GM18951 (cell line): ENCODE results near the gene NHLRC3.

Experiments used
- POLR2A ChIP-seq: IDR thresholded peaks from 4 replicates; pipeline ENCODE4 v1.6.1; 2011; ENCODE audit warnings: mild to moderate bottlenecking; ENCODE audit not compliant: insufficient read length, insufficient read depth; ENCODE audit errors: extremely low read depth
- in situ Hi-C: fragments of 300-500 bp; cut with MboI; formaldehyde crosslinking; loops from one replicate; pipeline ENCODE4 v1.12.0; 2022; ENCODE audit warnings: low sequenced_read_pairs, mixed read lengths, inconsistent platforms; ENCODE audit not compliant: unreplicated experiment

NHLRC3 gene

DNA sequence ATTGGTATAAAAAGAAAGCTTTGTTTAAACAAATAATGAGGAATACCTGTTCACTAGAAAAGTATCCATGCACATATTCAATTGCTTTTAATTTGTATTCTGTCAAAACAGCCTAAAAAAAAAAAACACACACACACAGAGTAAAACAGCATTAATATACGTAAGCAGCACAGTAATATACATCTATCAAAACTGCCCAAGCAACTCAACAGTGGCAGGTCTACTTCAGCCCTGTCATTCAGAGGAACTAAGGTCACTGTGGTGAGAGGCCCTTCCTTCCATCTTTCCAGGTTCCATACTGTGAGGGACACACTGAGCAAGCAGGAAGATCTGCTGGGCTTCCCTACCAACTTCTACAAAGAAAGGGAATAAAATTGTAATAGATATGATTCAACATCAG is 4.2 kb upstream of the NHLRC3 start:
- in situ Hi-C loops: loop anchor here (25.0 kb wide), 1 partner anchor 1703 kb away; no protein-coding TSS in a partner anchor
- TF ChIP-seq POLR2A: no peak

DNA sequence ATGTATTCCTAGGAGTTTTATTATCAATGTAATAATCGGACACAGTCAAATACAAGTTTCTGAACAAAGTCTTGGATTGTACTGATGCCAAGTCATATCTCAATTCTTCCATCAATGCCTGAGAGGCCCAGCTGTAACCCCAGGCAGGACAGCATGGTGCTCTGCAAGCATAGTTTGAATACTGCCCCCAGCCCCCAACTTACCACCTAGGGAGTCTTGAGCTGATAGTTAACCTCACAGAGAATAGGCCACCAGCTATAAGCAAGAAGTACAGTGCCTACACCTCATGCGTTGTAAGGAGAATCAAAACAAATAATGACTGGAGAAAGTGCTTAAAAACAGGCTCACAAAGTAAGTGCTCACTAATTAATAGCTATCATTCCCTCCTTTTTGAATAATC is 3.1 kb upstream of the NHLRC3 start:
- in situ Hi-C loops: loop anchor here (25.0 kb wide), 1 partner anchor 1702 kb away; no protein-coding TSS in a partner anchor
- no peak for TF ChIP-seq POLR2A

DNA sequence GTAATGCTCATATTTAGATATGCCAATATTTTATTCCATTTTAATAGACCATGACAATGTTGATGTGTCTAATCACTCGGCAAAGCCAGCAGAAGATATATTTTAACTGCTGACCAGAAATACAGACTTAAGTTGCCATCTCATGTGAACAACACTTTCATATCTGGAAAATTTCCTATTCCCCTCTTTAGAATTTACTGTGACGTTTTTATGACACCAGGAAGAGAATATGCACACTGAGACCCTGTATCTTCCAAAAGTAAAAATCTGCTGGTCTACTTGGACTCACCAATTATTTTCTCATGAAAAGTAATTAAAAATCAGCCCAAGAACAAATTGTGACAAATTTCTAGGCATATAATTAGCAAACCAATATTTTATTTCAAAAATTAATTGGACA is 2.5 kb upstream of the NHLRC3 start:
- in situ Hi-C loops: loop anchor here (25.0 kb wide), 1 partner anchor 1702 kb away; no protein-coding TSS in a partner anchor
- no peak for TF ChIP-seq POLR2A

DNA sequence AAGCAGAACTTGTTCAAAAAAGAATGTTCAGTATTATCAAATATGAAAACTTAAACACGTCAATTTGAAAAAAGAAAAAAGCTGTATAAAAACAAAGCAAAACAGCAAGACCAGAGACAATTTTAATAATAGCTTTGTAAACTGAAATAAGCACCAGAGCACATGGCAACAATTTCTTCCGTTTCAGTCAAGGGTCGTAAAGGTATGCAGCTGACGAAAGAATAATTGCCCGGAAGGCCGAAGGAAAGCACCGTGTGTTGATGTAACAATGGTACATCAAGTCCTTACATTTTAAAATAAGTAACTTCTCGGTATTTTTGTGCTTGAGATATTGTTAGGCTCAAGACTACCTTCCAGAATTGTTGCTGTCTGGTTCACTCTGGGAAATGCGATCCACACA is 2.0 kb upstream of the NHLRC3 start:
- in situ Hi-C loops: loop anchor here (25.0 kb wide), 1 partner anchor 1701 kb away; no protein-coding TSS in a partner anchor
- TF ChIP-seq POLR2A: no peak

DNA sequence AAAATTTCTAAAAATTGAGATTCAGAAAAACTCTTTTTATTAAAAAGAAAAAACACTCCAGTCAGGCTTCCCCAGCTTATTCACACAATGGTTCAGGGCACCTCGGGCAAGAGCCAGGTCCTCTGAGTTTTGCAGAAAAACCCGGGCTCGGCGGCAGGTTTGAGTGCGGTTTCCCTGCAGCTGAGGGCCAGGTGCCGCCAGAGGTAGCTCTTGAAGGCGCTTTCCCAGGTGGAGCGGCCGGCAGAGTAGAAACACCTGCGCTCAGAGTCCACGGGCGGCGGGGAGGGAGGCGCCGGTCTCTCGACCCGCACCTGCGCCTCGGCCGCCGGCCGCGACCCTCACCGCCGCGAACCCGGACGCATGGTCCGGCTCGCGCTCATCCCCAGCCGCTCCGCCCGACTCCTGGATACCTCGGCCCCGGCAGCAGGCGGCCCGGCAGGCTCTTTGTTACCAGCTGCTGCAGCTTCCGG is 811 bp upstream of the NHLRC3 start:
- in situ Hi-C loops: loop anchor here (25.0 kb wide), 1 partner anchor 1700 kb away; no protein-coding TSS in a partner anchor
- no peak for TF ChIP-seq POLR2A

DNA sequence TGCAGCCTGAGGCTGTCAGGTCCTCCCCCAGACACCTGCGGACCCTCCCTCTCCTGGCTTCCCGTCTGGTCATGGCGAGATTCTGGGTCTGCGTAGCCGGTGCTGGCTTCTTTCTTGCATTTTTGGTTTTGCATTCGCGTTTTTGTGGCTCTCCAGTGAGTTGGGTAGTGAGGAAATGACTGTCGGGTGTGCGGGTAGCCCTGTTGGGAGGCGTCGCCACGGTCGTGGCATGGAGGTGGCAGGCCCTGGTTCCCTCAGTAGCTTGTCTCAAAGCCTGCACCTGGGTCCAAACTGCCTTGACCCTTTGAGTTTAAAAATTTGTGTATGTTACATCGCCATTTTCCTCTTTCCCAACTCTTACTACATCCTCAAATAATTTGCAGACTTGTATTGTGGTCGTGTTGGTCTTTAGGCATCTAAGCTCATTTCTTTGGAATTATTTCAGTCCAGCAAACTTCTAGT is 344 bp downstream of the NHLRC3 start:
- peak; percentile 28 for TF ChIP-seq POLR2A
- in situ Hi-C loops: loop anchor here (25.0 kb wide), 1 partner anchor 1699 kb away; no protein-coding TSS in a partner anchor

DNA sequence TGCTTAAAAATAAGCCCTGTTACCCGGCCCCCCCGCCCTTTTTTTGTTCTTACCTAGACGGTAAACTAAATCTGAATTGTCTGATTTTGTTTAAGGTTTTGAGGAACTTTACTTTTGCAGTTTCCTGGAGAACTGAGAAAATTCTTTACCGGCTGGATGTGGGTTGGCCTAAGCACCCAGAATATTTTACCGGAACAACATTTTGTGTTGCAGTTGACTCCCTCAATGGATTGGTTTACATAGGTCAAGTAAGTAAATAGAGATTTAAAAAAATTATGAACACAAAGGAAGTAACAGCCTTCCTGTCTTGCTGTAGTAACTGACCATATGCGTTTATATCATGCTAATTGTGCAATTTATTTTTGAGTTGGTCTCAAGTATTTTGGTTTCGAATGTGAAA is 785 bp downstream of the NHLRC3 start:
- TF ChIP-seq POLR2A: no peak
- in situ Hi-C loops: loop anchor here (25.0 kb wide), 1 partner anchor 1698 kb away; no protein-coding TSS in a partner anchor

DNA sequence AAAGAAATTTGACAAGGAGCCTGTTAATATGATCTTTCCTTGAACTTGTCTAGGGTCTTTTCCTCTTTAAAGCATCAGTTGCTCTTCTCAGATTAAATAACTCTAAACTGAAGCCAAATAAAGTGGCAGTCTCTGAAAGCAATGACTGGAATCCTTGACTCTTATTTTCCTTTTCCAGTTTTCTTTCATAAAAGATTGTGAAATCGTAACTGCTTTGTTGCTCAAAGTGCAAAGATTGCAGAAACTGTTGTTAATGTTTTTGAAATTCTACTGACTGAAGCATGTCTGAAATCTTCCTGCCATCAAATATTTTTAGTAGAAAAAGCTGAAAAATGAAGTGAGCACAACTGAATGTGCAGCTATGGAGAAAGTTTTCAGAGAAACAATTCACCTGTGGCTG is 1.9 kb downstream of the NHLRC3 start:
- in situ Hi-C loops: loop anchor here (25.0 kb wide), 1 partner anchor 1697 kb away; no protein-coding TSS in a partner anchor
- no peak for TF ChIP-seq POLR2A

DNA sequence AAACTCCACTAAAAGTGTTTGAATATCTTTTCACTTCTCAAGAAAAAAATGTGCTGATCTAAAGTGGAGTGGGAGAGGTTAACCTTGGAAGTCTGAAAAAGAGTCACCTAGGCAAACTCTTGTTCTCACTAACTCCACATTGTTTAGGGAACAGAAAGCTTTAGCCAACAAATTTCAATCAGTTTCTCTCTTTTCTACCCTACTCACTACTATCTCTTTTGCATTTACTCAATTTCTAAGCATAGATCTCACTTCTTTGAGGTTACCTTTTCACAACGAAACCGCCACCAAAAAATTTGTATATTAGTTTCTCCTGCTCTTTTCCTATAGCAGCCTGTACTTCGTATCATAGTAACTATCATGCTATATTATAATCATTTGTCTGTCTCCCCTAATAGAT is 6.3 kb downstream of the NHLRC3 start:
- TF ChIP-seq POLR2A: no peak
- in situ Hi-C loops: loop anchor here (25.0 kb wide), 1 partner anchor 1693 kb away; no protein-coding TSS in a partner anchor

DNA sequence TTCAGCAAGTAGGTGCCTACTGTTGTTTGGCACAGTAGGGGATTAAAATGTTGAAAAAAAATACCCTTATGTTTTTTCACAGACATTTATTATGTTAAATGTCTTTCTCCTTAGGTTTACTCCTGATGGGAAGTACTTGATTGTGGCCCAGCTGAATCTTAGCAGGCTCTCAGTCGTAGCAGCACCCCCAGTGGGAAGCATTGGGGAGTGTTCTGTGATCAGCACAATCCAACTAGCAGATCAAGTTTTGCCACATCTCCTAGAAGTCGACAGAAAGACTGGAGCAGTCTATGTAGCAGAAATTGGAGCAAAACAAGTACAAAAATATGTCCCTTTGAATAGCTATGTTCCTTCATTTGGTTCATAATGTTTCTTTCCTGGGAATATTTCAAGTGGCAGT is 9.3 kb downstream of the NHLRC3 start:
- in situ Hi-C loops: loop anchor here (25.0 kb wide), 1 partner anchor 1690 kb away; no protein-coding TSS in a partner anchor
- TF ChIP-seq POLR2A: no peak

DNA sequence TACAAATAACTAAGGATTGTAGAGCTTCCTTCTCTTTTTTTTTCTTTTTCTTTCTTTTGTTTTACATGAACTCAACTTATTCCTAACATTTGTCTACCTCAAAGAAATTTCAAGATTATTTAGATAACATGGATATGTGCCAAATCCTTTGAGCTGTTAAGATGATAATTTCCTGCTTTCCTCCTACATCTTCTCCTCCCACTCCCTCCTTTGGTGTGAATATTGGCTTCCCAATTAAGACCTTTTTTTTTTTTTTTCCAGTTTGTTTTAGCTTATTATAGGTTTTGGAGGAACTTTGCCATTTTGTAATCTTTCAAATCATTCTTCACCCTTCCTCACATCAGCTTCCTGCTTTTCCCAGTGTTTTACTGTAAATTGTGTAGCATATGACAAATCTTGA is 10.6 kb downstream of the NHLRC3 start:
- no peak for TF ChIP-seq POLR2A
- in situ Hi-C loops: loop anchor here (25.0 kb wide), 1 partner anchor 1688 kb away; no protein-coding TSS in a partner anchor

DNA sequence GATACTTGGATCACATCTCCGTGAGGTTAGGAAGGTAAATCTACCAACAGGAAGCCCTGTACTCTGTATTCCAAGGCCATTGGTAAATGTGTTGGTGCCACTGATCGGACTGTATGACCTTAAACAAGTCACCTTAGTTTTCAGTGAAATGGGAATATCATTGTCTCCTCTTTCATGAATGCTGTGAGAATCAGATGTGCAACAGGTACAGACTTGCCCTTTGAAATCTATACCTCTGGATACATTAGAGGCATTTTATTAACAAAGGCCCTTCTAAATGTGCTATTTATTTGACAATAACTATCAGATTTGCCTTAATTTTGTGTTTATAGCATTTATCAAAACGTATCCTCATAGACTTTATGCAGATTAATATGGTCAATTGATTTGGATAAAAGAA is 11.0 kb downstream of the NHLRC3 start:
- TF ChIP-seq POLR2A: no peak
- in situ Hi-C loops: loop anchor here (25.0 kb wide), 1 partner anchor 1688 kb away; no protein-coding TSS in a partner anchor

DNA sequence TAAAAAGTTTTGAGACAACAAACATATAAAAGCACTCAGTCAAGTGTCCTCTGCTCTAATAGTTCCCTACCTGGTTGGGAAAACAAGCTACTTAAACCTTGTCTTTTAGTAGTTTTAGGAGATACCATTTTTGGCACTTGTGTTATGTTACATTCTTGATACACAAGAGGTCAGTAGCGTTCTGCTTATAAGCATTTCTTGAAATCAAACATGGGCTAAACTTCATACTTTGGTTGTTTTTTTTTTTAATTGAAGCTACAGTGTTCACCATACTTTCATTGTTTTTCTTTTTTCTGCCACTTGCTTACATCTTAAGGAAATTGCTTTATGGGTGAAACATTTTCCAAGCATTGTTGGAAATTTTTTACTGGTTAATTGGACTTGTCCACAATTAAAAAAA is 12.9 kb downstream of the NHLRC3 start:
- no peak for TF ChIP-seq POLR2A
- in situ Hi-C loops: no loop called here

DNA sequence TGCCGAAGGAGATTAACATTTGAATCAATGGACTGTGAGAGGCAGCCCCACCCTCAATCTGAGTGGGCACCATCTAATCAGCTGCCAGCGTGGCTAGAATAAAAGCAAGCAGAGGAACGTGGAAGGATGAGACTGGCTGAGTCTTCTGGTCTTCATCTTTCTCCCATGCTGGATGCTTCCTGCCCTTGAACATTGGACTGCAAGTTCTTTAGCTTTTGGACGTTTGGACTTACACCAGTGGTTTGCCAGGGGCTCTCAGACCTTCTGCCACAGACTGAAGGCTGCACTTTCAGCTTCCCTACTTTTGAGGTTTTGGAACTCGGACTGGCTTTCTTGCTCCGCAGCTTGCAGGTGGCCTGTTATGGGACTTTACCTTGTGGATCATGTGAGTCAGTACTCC is 14.7 kb downstream of the NHLRC3 start:
- in situ Hi-C loops: no loop called here

More for the DNA sequence above, 14.7 kb downstream of the NHLRC3 start:
- TF ChIP-seq POLR2A: no peak
